ENCODE results near the gene ZSWIM8.

Gene ZSWIM8

DNA sequence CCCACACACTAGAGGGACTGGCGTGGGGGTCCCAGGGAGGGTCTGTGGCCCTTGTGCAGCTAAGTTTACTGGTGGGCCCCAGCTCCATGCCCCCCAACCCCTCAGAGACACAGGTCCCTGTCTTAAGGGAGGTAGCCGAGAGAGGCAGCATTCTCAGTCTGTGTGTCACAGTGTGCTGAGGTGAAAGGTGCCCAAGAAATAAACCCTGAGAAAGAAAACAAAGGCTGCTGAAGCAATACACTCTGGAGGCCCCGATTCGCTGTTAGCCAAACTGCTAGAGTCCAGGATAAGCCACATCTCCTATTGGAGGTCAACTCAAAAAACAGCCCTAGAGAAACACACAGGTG lies 54.6 kb downstream of the ZSWIM8 start:
- DNase-seq (ENCODE audit: insufficient read length) = no peak
- TF ChIP-seq POLR2A (IDR thresholded peaks at IDR 0.05; ENCODE audit: low read depth, low read length) = no peak
- TF ChIP-seq TAF1 (IDR thresholded peaks at IDR 0.05; ENCODE audit: borderline replicate concordance, low read depth, low read length) = no peak
- TF ChIP-seq POLR2AphosphoS5 (IDR thresholded peaks at IDR 0.05; ENCODE audit: low read depth, low read length) = no peak
- no peak for FAIRE-seq

GRCh38 chr10:73840403-73841060 lies 55.1 kb downstream of the ZSWIM8 start:
- TF ChIP-seq POLR2AphosphoS5 (IDR thresholded peaks at IDR 0.05; ENCODE audit: low read depth, low read length) (no peak), TAF1 (IDR thresholded peaks at IDR 0.05; ENCODE audit: borderline replicate concordance, low read depth, low read length) (no peak), POLR2A (IDR thresholded peaks at IDR 0.05; ENCODE audit: low read depth, low read length) (no peak)
- no peak for DNase-seq (ENCODE audit: insufficient read length)
- FAIRE-seq = no peak

GRCh38 chr10:73841061-73841421 lies 55.6 kb downstream of the ZSWIM8 start:
- no peak for FAIRE-seq
- no peak for DNase-seq (ENCODE audit: insufficient read length)
- no peak for TF ChIP-seq POLR2AphosphoS5 (IDR thresholded peaks at IDR 0.05; ENCODE audit: low read depth, low read length)
- TF ChIP-seq POLR2A (IDR thresholded peaks at IDR 0.05; ENCODE audit: low read depth, low read length) = no peak
- TF ChIP-seq TAF1 (IDR thresholded peaks at IDR 0.05; ENCODE audit: borderline replicate concordance, low read depth, low read length) = no peak

GRCh38 chr10:73841526-73842285 lies 56.3 kb downstream of the ZSWIM8 start:
- no peak for FAIRE-seq
- no peak for DNase-seq (ENCODE audit: insufficient read length)
- TF ChIP-seq POLR2A (IDR thresholded peaks at IDR 0.05; ENCODE audit: low read depth, low read length) (no peak), POLR2AphosphoS5 (IDR thresholded peaks at IDR 0.05; ENCODE audit: low read depth, low read length) (no peak), TAF1 (IDR thresholded peaks at IDR 0.05; ENCODE audit: borderline replicate concordance, low read depth, low read length) (no peak)

DNA sequence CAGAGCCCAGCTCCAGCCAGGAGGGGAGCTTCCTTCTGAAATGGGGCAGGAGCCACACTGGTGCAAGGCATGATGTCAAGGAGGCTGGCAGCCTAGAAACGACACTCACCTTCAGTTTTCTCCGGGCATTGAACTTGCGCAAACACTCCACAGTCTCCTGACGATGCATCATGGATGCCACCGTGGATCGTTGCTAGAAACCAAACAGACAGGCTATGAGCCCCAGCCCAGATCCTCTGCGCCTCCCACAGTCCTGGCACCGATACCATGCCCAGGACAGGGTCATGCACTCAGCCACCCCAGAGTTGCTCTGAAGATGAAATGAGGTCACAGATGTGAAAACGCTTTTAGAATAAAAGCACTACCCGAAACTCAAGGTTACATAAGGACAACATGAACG lies 56.9 kb downstream of the ZSWIM8 start:
- TF ChIP-seq POLR2AphosphoS5 (IDR thresholded peaks at IDR 0.05; ENCODE audit: low read depth, low read length) (no peak), POLR2A (IDR thresholded peaks at IDR 0.05; ENCODE audit: low read depth, low read length) (no peak), TAF1 (IDR thresholded peaks at IDR 0.05; ENCODE audit: borderline replicate concordance, low read depth, low read length) (no peak)
- DNase-seq (ENCODE audit: insufficient read length) (no peak), FAIRE-seq (no peak)

GRCh38 chr10:73843261-73843660 lies 57.9 kb downstream of the ZSWIM8 start:
- no peak for FAIRE-seq
- TF ChIP-seq POLR2A (IDR thresholded peaks at IDR 0.05; ENCODE audit: low read depth, low read length) = no peak
- TF ChIP-seq TAF1 (IDR thresholded peaks at IDR 0.05; ENCODE audit: borderline replicate concordance, low read depth, low read length) = no peak
- no peak for TF ChIP-seq POLR2AphosphoS5 (IDR thresholded peaks at IDR 0.05; ENCODE audit: low read depth, low read length)
- no peak for DNase-seq (ENCODE audit: insufficient read length)

- FAIRE-seq (no peak), DNase-seq (ENCODE audit: insufficient read length) (no peak)
- TF ChIP-seq POLR2AphosphoS5 (IDR thresholded peaks at IDR 0.05; ENCODE audit: low read depth, low read length) = no peak
These were observed 61.6 kb downstream of the ZSWIM8 start for GRCh38 chr10:73847031-73847430.

- TF ChIP-seq POLR2A (IDR thresholded peaks at IDR 0.05; ENCODE audit: low read depth, low read length) (no peak), TAF1 (IDR thresholded peaks at IDR 0.05; ENCODE audit: borderline replicate concordance, low read depth, low read length) (no peak), POLR2AphosphoS5 (IDR thresholded peaks at IDR 0.05; ENCODE audit: low read depth, low read length) (no peak)
- DNase-seq (ENCODE audit: insufficient read length) (peak; percentile 89), FAIRE-seq (peak; percentile 98)
These were observed 63.5 kb downstream of the ZSWIM8 start for GRCh38 chr10:73848821-73849489.

GRCh38 chr10:73850211-73850610 lies 64.8 kb downstream of the ZSWIM8 start:
- DNase-seq (ENCODE audit: insufficient read length) (no peak), FAIRE-seq (no peak)
- TF ChIP-seq TAF1 (IDR thresholded peaks at IDR 0.05; ENCODE audit: borderline replicate concordance, low read depth, low read length) = no peak
- TF ChIP-seq POLR2A (IDR thresholded peaks at IDR 0.05; ENCODE audit: low read depth, low read length) = no peak
- no peak for TF ChIP-seq POLR2AphosphoS5 (IDR thresholded peaks at IDR 0.05; ENCODE audit: low read depth, low read length)

DNA sequence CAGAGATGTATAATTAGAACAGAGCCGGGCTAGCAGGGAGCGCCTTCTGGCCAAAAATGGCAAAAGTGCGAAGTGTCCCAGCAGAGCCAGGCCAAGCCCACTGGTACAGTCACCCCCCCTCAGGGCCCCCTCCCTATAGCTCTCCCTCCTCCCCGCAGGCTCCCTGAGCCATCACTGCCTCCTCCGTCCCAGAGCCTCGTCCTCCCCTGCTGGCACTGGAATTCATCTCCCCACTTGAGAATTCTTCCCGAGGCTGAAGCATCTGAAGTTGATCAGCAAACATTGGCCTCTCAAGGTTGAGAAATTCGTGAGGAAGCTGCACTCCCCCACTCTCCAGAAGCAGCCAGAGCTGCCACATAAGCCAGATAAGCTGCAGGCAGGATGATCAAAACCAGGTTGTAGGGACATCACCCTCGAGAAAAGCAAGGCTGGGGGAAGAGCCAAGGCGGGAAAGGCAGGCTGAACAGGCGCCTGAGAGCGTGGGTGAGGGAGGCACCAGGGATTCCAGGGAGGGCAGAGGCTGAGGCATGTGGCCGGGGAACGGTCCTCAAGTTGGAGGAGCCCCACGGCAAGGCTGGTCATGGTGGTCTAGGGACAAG lies 65.6 kb downstream of the ZSWIM8 start:
- FAIRE-seq (no peak), DNase-seq (ENCODE audit: insufficient read length) (no peak)
- TF ChIP-seq TAF1 (IDR thresholded peaks at IDR 0.05; ENCODE audit: borderline replicate concordance, low read depth, low read length) (no peak), POLR2AphosphoS5 (IDR thresholded peaks at IDR 0.05; ENCODE audit: low read depth, low read length) (no peak), POLR2A (IDR thresholded peaks at IDR 0.05; ENCODE audit: low read depth, low read length) (no peak)

Measured in GM12892 (cell line).